Cardiac fibroblast (primary cell): ENCODE data around the gene CDYL.

ENCODE experiments used
- DNase-seq, 2 donors: peaks; one replicate each; pipeline versions ENCODE4 v3.0.0 to v3.0.0-alpha.2; 2010; ENCODE audit warnings: low read depth in 2 of 2
- H3K4me3 ChIP-seq, 2 donors: replicated peaks in 1 of 2; 1 replicate in 1 of 2; 2 replicates in 1 of 2; pipeline ENCODE4 v1.5.1; 2011; ENCODE audit warnings: low read depth in 2 of 2, low read length in 2 of 2, mild to moderate bottlenecking in 2 of 2, moderate library complexity in 1 of 2
- TF ChIP-seq, protein P1 (sequence below): IDR thresholded peaks from one replicate; pipeline ENCODE4 v1.5.1; 2011; ENCODE audit warnings: low read depth, mild to moderate bottlenecking, low read length, inconsistent platforms

Gene CDYL

DNA sequence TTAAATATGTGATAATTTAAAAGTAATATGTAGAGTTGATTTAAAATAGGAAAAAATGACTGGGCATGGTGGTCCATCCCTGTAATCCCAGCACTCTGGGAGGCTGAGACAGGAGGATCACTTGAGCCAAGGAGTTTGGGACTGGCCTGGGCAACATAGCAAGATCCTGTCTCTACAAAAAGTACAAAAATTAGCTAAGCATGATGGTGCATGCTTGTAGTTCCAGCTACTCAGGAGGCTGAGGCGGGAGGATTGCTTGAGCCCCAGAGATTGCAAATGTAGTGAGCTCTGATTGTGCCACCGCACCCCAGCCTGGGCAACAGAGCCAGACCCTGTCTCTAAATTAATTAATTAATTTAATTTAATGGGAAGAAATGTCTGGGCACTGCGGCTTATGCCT lies 44.2 kb upstream of the CDYL start:
- no peak for DNase-seq
- no peak overlapping the region for H3K4me3 ChIP-seq
- TF ChIP-seq, protein P1, sequence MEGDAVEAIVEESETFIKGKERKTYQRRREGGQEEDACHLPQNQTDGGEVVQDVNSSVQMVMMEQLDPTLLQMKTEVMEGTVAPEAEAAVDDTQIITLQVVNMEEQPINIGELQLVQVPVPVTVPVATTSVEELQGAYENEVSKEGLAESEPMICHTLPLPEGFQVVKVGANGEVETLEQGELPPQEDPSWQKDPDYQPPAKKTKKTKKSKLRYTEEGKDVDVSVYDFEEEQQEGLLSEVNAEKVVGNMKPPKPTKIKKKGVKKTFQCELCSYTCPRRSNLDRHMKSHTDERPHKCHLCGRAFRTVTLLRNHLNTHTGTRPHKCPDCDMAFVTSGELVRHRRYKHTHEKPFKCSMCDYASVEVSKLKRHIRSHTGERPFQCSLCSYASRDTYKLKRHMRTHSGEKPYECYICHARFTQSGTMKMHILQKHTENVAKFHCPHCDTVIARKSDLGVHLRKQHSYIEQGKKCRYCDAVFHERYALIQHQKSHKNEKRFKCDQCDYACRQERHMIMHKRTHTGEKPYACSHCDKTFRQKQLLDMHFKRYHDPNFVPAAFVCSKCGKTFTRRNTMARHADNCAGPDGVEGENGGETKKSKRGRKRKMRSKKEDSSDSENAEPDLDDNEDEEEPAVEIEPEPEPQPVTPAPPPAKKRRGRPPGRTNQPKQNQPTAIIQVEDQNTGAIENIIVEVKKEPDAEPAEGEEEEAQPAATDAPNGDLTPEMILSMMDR: no peak

DNA sequence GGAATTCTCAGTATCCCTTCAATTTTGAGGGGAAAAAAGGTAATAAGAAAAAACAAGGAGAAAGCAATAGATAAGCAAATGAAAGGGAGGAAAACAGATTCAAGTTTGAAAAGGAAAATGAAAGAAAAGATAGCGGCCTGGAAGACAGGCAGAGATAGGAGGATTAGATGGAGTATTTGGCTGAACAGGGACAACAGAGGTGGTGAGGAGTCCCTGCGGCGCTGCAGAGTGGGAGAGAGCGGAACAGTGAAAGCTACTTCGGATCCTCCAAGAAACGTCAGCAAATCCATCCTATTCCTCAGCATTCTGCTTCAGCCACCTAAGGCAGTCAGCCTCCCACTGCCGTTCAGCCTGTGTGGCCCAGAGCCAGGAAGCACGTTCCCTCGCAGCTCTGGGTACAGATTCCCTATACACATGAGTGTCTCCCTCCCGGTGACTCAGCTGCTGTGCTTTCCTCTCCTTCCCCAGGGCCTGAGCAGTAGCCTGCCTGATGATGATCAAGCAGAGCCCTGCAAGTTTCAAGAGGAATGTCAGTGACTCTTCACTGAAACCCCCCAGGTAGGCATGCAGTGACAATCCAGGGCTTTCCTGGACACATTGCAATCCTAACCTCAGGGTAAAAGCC lies 43.4 kb upstream of the CDYL start:
- TF ChIP-seq, protein P1: no peak
- peak; percentile 80 to 96 for DNase-seq
- peak overlapping the region; percentile 9 to 41 for H3K4me3 ChIP-seq

DNA sequence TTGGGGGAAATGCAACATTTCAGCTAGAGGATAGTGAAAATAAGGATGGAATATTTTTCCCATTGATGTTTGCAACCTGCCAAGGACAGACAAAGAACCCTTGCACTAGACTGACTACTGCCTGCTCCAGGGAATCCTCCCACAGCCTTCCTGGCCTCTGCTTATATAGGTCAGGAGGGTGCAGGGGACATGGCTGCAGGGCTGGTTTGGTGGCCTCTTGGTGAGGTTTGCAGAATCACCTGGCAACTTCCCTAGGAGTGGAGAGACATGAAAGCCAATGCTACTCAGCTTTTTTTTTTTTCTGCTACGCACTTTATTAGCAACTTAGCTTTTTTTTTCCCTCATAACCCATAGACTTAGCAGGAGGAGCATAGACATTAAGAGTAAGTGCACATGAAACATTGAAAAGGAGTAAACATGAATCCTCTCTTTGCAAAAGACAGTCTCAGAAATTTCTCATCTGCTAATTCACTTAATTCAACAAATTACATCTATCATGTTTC lies 39.8 kb upstream of the CDYL start:
- TF ChIP-seq, protein P1: no peak
- no peak for DNase-seq
- no peak overlapping the region for H3K4me3 ChIP-seq

DNA sequence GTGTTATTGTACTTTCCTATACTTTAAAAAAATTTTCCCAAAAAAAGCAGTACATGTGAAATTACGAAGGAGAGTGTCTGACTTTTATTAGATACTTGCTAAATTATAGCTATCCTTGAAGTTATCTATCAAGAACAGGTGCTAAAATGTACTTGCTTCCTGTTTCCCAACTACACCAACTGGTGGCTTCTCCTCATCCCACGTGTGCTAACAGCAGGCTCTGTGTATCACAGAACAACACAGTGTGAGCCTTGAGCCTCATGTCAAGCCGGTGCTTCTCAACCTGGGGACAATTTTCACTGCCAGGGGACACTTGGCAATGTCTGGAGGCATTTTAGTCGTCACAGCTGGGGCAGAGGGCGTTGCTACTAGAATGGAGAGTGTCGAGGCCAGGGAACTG lies 36.2 kb upstream of the CDYL start:
- TF ChIP-seq, protein P1: no peak
- DNase-seq: no peak
- no peak overlapping the region for H3K4me3 ChIP-seq

DNA sequence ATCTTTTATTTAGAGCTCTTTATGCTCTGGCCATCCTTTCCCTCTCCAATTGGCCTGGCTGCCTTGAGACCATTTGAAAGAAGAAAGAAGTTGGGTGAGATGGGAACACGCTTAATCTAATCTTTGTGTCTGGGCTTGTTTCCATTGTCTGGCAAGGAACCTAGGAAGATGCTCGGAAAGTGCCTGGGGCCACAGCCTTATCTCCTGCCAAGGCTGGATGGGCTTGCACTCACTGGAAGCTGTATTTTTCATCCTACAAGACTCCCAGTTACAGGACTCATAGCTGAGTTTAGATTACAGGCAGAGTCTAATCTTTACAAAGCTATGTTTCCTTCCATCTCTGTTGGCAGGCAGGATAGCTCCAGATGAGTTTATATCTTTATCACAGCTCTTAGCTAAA lies 33.1 kb upstream of the CDYL start:
- H3K4me3 ChIP-seq: no peak overlapping the region
- TF ChIP-seq, protein P1: no peak
- peak in 1 of 2 donors; percentile 27 for DNase-seq

DNA sequence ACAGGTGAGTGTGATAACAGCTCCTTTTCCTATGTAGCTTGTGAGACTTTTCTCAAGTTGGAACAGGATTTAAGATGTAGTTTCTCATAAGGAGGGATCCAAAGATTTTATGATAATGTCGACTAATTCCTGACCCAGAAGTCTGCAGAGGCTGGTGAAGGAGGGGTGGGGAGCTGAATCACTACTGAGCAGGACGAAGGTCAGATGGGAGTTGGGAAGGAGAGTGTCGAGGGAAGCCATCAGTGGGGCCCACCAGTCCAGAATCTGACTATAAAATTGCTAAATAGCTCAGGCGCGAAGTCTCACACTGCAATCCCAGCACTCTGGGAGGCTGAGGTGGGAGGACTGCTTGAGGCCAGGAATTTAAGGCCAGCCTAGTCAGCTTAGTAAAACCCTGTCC lies 32.3 kb upstream of the CDYL start:
- TF ChIP-seq, protein P1: no peak
- no peak for DNase-seq
- H3K4me3 ChIP-seq: no peak overlapping the region

DNA sequence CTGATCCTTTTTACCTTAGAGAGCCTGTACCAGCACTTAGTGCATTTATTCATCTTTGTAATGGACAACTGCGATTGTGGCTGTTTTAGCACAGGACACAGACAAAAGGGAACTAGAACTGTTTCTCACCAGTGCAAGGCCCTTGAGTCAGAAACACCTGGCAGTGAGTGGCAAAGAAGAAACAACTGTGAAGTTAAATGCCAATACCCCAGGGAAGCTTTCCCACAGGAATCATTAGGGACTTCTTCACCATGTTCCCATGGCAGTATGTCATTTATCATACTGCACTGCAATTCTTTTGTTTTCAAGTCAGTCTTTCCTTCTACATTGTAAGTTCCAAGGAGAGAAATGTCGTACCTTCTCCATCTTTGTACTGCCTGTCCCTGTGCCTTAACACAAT lies 28.6 kb upstream of the CDYL start:
- H3K4me3 ChIP-seq: no peak overlapping the region
- DNase-seq: no peak
- TF ChIP-seq, protein P1: no peak
